ENCODE data around the gene PCK2. TPM values are rescaled to one million over a fixed set of nuclear protein-coding genes. Genes with fewer than 3 reads are reported as not detected.

PCK2 gene
- total RNA-seq, 1 donor from 2014 or later, result 9.7 TPM

DNA sequence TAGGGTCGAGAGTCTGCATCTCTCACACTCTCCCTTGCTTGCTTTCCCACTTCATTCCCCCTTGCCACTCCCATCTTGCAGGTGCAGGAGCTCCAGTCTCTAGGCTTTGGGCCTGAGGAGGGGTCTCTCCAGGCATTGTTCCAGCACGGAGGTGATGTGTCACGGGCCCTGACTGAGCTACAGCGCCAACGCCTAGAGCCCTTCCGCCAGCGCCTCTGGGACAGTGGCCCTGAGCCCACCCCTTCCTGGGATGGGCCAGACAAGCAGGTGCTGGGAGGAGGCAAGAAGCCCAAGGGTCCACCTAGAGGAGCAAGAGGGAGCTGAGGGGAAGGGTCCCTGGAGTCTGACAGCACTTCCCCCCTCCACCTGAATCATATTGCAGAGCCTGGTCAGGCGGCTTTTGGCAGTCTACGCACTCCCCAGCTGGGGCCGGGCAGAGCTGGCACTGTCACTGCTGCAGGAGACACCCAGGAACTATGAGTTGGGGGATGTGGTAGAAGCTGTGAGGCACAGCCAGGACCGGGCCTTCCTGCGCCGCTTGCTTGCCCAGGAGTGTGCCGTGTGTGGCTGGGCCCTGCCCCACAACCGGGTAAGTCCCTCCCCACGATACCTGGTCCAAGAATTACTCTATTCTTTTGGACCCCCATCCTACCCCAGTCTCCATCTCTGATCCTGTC lies 57.4 kb downstream of the PCK2 start:
- no peak for DNase-seq (ENCODE audit: low read depth in 2 of 2)

Other genes with a start within 250 kb of the PCK2 start
- gene DHRS4, start 140.5 kb upstream of the PCK2 start, total RNA-seq, result 42.7 and 43.4 TPM in 2 replicates
- 9.4 and 9.5 TPM in 2 replicates for gene DHRS4L2, start 105.4 kb upstream of the PCK2 start, total RNA-seq
- under 0.01 TPM in 1 of 2 replicates, not detected in the other for gene CARMIL3, start 42.3 kb upstream of the PCK2 start, total RNA-seq
- gene CPNE6, start 22.7 kb upstream of the PCK2 start, total RNA-seq, result not detected in 2 replicates
- 59.9 and 77.8 TPM in 2 replicates for gene DCAF11, start 20.5 kb downstream of the PCK2 start, total RNA-seq
- gene NRL, start 20.6 kb downstream of the PCK2 start, total RNA-seq, result 1.1 and 1.6 TPM in 2 replicates
- gene FITM1, start 36.3 kb downstream of the PCK2 start, total RNA-seq, result 0.20 and 0.44 TPM in 2 replicates
- gene PSME1, start 41.9 kb downstream of the PCK2 start, total RNA-seq, result 114 TPM in 2 replicates
- gene EMC9, start 47.3 kb downstream of the PCK2 start, total RNA-seq, result 13.9 and 20.4 TPM in 2 replicates
- gene PSME2, start 52.3 kb downstream of the PCK2 start, total RNA-seq, result 114 and 139 TPM in 2 replicates
- gene RNF31, start 53.2 kb downstream of the PCK2 start, total RNA-seq, result 21.1 and 23.2 TPM in 2 replicates
- gene IRF9, start 67.0 kb downstream of the PCK2 start, total RNA-seq, result 41.6 and 42.9 TPM in 2 replicates
- 1.1 and 1.2 TPM in 2 replicates for gene REC8, start 77.8 kb downstream of the PCK2 start, total RNA-seq
- 24.4 and 25.7 TPM in 2 replicates for gene IPO4, start 94.5 kb downstream of the PCK2 start, total RNA-seq
- 30.5 and 46.2 TPM in 2 replicates for gene TM9SF1, start 101.1 kb downstream of the PCK2 start, total RNA-seq
- gene TSSK4, start 111.4 kb downstream of the PCK2 start, total RNA-seq, result not detected in 2 replicates
- gene CHMP4A, start 119.2 kb downstream of the PCK2 start, total RNA-seq, result 12.2 and 16.3 TPM in 2 replicates
- 8.3 and 13.7 TPM in 2 replicates for gene MDP1, start 121.8 kb downstream of the PCK2 start, total RNA-seq
- gene NEDD8, start 138.1 kb downstream of the PCK2 start, total RNA-seq, result 193 and 210 TPM in 2 replicates
- 87.6 and 109 TPM in 2 replicates for gene GMPR2, start 138.6 kb downstream of the PCK2 start, total RNA-seq
- 34.9 and 63.5 TPM in 2 replicates for gene TINF2, start 148.3 kb downstream of the PCK2 start, total RNA-seq
- under 0.01 and 0.20 TPM in 2 replicates for gene TGM1, start 168.9 kb downstream of the PCK2 start, total RNA-seq
- gene RABGGTA, start 177.3 kb downstream of the PCK2 start, total RNA-seq, result 11.8 and 17.3 TPM in 2 replicates
- gene DHRS1, start 205.5 kb downstream of the PCK2 start, total RNA-seq, result 6.3 and 8.7 TPM in 2 replicates
- gene NOP9, start 205.5 kb downstream of the PCK2 start, total RNA-seq, result 15.7 and 20.4 TPM in 2 replicates
- 1.3 and 2.6 TPM in 2 replicates for gene CIDEB, start 213.7 kb downstream of the PCK2 start, total RNA-seq
- gene LTB4R2, start 215.8 kb downstream of the PCK2 start, total RNA-seq, result 2.0 and 2.8 TPM in 2 replicates
- gene LTB4R, start 217.2 kb downstream of the PCK2 start, total RNA-seq, result 2.0 and 2.2 TPM in 2 replicates
- 34.9 and 60.1 TPM in 2 replicates for gene ADCY4, start 240.8 kb downstream of the PCK2 start, total RNA-seq
- 0.60 and 0.65 TPM in 2 replicates for gene RIPK3, start 245.7 kb downstream of the PCK2 start, total RNA-seq